KMS-11 (cell line): Measurements from ENCODE around the gene TCEANC.

ENCODE experiments used
- H2AFZ ChIP-seq: fragments of 200-600 bp; sonication (generic); 2 replicates; pipeline ENCODE4 v1.6.1; 2016; ENCODE audit warnings: antibody characterized with exemption, mixed run types, low read depth
- H3K27ac ChIP-seq: fragments of 200-600 bp; sonication (generic); 2 replicates; pipeline ENCODE4 v1.6.1; 2016; ENCODE audit warnings: mild to moderate bottlenecking, mixed run types
- H3K27me3 ChIP-seq: fragments of 200-600 bp; sonication (generic); 2 replicates; pipeline ENCODE4 v1.6.1; 2017; ENCODE audit warnings: mild to moderate bottlenecking, low read depth, mixed run types, moderate library complexity; ENCODE audit not compliant: insufficient read depth
- H3K36me3 ChIP-seq: fragments of 200-600 bp; sonication (generic); 2 replicates; pipeline ENCODE4 v1.6.1; 2017; ENCODE audit warnings: mild to moderate bottlenecking, mixed run types; ENCODE audit not compliant: insufficient read depth
- H3K4me1 ChIP-seq: fragments of 200-600 bp; sonication (generic); 2 replicates; pipeline ENCODE4 v1.6.1; 2016; ENCODE audit warnings: mild to moderate bottlenecking, low read depth, mixed run types; ENCODE audit not compliant: poor library complexity, severe bottlenecking
- H3K4me2 ChIP-seq: fragments of 200-600 bp; sonication (generic); 2 replicates; pipeline ENCODE4 v1.7.0; 2016; ENCODE audit warnings: mild to moderate bottlenecking, mixed run types
- H3K4me3 ChIP-seq: fragments of 200-600 bp; sonication (generic); IDR thresholded peaks from 2 replicates; pipeline ENCODE4 v1.6.1; 2017; ENCODE audit warnings: low read depth, low read length, mixed read lengths; ENCODE audit not compliant: insufficient read depth
- H3K79me2 ChIP-seq: fragments of 200-600 bp; sonication (generic); 2 replicates; pipeline ENCODE4 v1.6.1; 2016; ENCODE audit warnings: low read depth, mixed run types; ENCODE audit not compliant: insufficient read depth
- H3K9ac ChIP-seq: fragments of 200-600 bp; sonication (generic); 2 replicates; pipeline ENCODE4 v1.6.1; 2016; ENCODE audit warnings: mild to moderate bottlenecking, mixed run types
- H4K20me1 ChIP-seq: fragments of 200-600 bp; sonication (generic); 2 replicates; pipeline ENCODE4 v1.6.1; 2016; ENCODE audit warnings: mild to moderate bottlenecking, mixed run types; ENCODE audit not compliant: insufficient read depth
- CTCF ChIP-seq: fragments of 200-600 bp; sonication (generic); conservative IDR thresholded peaks from 2 replicates; pipeline ENCODE4 v1.6.1; 2017; ENCODE audit warnings: low read depth, mild to moderate bottlenecking, antibody characterized with exemption, low read length, moderate library complexity, mixed read lengths

TCEANC gene

GRCh38 chrX:13697455-13697854 is 44.5 kb downstream of the TCEANC start:
- Histone ChIP-seq H3K36me3 (no peaks in the 10 kb centered on the region), H3K4me2 (no peak overlapping the region), H3K4me1 (peaks cover 14% of the 10 kb centered on the region), H2AFZ (no peak overlapping the region), H3K9ac (no peak overlapping the region), H4K20me1 (no peaks in the 10 kb centered on the region), H3K79me2 (peaks cover 71% of the 10 kb centered on the region), H3K4me3 (no peak overlapping the region), H3K27me3 (no peaks in the 10 kb centered on the region), H3K27ac (no peak overlapping the region)
- no peak for TF ChIP-seq CTCF

GRCh38 chrX:13697976-13698375 is 45.0 kb downstream of the TCEANC start:
- no peak overlapping the region for H3K9ac ChIP-seq
- no peaks in the 10 kb centered on the region for H3K27me3 ChIP-seq
- no peak overlapping the region for H2AFZ ChIP-seq
- no peak for TF ChIP-seq CTCF
- H3K79me2 ChIP-seq, result peaks cover 71% of the 10 kb centered on the region
- no peaks in the 10 kb centered on the region for H4K20me1 ChIP-seq
- no peak overlapping the region for H3K4me2 ChIP-seq
- H3K36me3 ChIP-seq, result no peaks in the 10 kb centered on the region
- peaks cover 8% of the 10 kb centered on the region for H3K4me1 ChIP-seq
- no peak overlapping the region for H3K27ac ChIP-seq
- H3K4me3 ChIP-seq, result no peak overlapping the region

- no peak for TF ChIP-seq CTCF
- H3K4me1 ChIP-seq, result peaks cover 4% of the 10 kb centered on the region
- no peaks in the 10 kb centered on the region for H3K27me3 ChIP-seq
- H3K27ac ChIP-seq, result no peak overlapping the region
- H4K20me1 ChIP-seq, result no peaks in the 10 kb centered on the region
- no peak overlapping the region for H2AFZ ChIP-seq
- H3K4me3 ChIP-seq, result no peak overlapping the region
- H3K4me2 ChIP-seq, result no peak overlapping the region
- no peaks in the 10 kb centered on the region for H3K36me3 ChIP-seq
- H3K79me2 ChIP-seq, result peaks cover 71% of the 10 kb centered on the region
- H3K9ac ChIP-seq, result no peak overlapping the region
Measured at GRCh38 chrX:13698432-13698831, 45.5 kb downstream of the TCEANC start.

GRCh38 chrX:13699183-13699826 is 46.4 kb downstream of the TCEANC start:
- Histone ChIP-seq H3K27ac (no peak overlapping the region), H3K4me2 (no peak overlapping the region), H3K27me3 (no peaks in the 10 kb centered on the region)

More at GRCh38 chrX:13699183-13699826, 46.4 kb downstream of the TCEANC start:
- Histone ChIP-seq H2AFZ (no peak overlapping the region), H3K36me3 (no peaks in the 10 kb centered on the region), H4K20me1 (no peaks in the 10 kb centered on the region), H3K9ac (no peak overlapping the region), H3K79me2 (peaks cover 69% of the 10 kb centered on the region), H3K4me1 (no peaks in the 10 kb centered on the region), H3K4me3 (no peak overlapping the region)
- no peak for TF ChIP-seq CTCF
